Osteocyte (in vitro differentiated cells): ENCODE data around the gene MBD4. TPM values are rescaled to one million over a fixed set of nuclear protein-coding genes. Genes with fewer than 3 reads are reported as not detected.

Experiments used
- DNase-seq: peaks from one replicate; pipeline ENCODE4 v3.0.0; 2021; ENCODE audit warnings: mixed read lengths; ENCODE audit not compliant: unreplicated experiment; ENCODE audit errors: extremely low spot score
- H3K27ac Mint-ChIP-seq: one replicate; pipeline ENCODE4 v1.8.0; 2021; ENCODE audit warnings: mild to moderate bottlenecking, mixed read lengths; ENCODE audit not compliant: unreplicated experiment
- H3K27me3 Mint-ChIP-seq: one replicate; pipeline ENCODE4 v1.8.0; 2021; ENCODE audit warnings: mixed read lengths; ENCODE audit not compliant: unreplicated experiment
- H3K36me3 Mint-ChIP-seq: one replicate; pipeline ENCODE4 v1.8.0; 2021; ENCODE audit warnings: mixed read lengths; ENCODE audit not compliant: unreplicated experiment
- H3K4me1 Mint-ChIP-seq: one replicate; pipeline ENCODE4 v1.8.0; 2021; ENCODE audit warnings: mixed read lengths; ENCODE audit not compliant: unreplicated experiment
- H3K4me3 Mint-ChIP-seq: one replicate; pipeline ENCODE4 v1.8.0; 2021; ENCODE audit warnings: mild to moderate bottlenecking, moderate library complexity, mixed read lengths; ENCODE audit not compliant: unreplicated experiment
- H3K9me3 Mint-ChIP-seq: one replicate; pipeline ENCODE4 v1.8.0; 2021; ENCODE audit warnings: mixed read lengths; ENCODE audit not compliant: unreplicated experiment
- CTCF ChIP-seq: fragments of 200-600 bp; sonication (generic); IDR thresholded peaks from 2 replicates; pipeline ENCODE4 v1.5.0; 2021; ENCODE audit warnings: antibody characterized with exemption, mild to moderate bottlenecking, moderate library complexity
- total RNA-seq: library from RNA; stranded (reverse); gene quantifications from 2 replicates; pipeline ENCODE4 v1.2.1, GENCODE V29; 2021

The MBD4 gene
- total RNA-seq, 1 donor from 2014 or later, result 24.2 TPM

GRCh38 chr3:129460155-129460554 is 20.4 kb upstream of the MBD4 start:
- Mint-ChIP-seq H3K36me3 (peaks cover 20% of the 10 kb centered on the region), H3K4me3 (no peak overlapping the region), H3K27ac (no peak overlapping the region), H3K4me1 (no peaks in the 10 kb centered on the region), H3K27me3 (no peaks in the 10 kb centered on the region), H3K9me3 (no peaks in the 10 kb centered on the region)
- TF ChIP-seq CTCF, result no peak
- no peak for DNase-seq

GRCh38 chr3:129453732-129454131 is 14.0 kb upstream of the MBD4 start:
- H3K4me1 Mint-ChIP-seq, result peaks cover 8% of the 10 kb centered on the region
- no peak overlapping the region for H3K27ac Mint-ChIP-seq
- H3K4me3 Mint-ChIP-seq, result no peak overlapping the region
- H3K36me3 Mint-ChIP-seq, result peaks cover 35% of the 10 kb centered on the region
- H3K27me3 Mint-ChIP-seq, result no peaks in the 10 kb centered on the region
- DNase-seq, result no peak
- H3K9me3 Mint-ChIP-seq, result no peaks in the 10 kb centered on the region
- no peak for TF ChIP-seq CTCF

GRCh38 chr3:129449279-129450115 is 9.7 kb upstream of the MBD4 start:
- H3K27me3 Mint-ChIP-seq, result no peaks in the 10 kb centered on the region
- no peak overlapping the region for H3K4me3 Mint-ChIP-seq
- TF ChIP-seq CTCF, result no peak
- no peak for DNase-seq
- H3K36me3 Mint-ChIP-seq, result peaks cover 22% of the 10 kb centered on the region
- no peaks in the 10 kb centered on the region for H3K9me3 Mint-ChIP-seq
- H3K4me1 Mint-ChIP-seq, result peaks cover 12% of the 10 kb centered on the region
- H3K27ac Mint-ChIP-seq, result no peak overlapping the region

GRCh38 chr3:129448186-129448895 is 8.6 kb upstream of the MBD4 start:
- no peaks in the 10 kb centered on the region for H3K27me3 Mint-ChIP-seq
- H3K4me3 Mint-ChIP-seq, result no peak overlapping the region
- TF ChIP-seq CTCF, result no peak
- DNase-seq, result no peak
- no peak overlapping the region for H3K27ac Mint-ChIP-seq
- H3K36me3 Mint-ChIP-seq, result peaks cover 21% of the 10 kb centered on the region
- H3K9me3 Mint-ChIP-seq, result no peaks in the 10 kb centered on the region
- peaks cover 12% of the 10 kb centered on the region for H3K4me1 Mint-ChIP-seq

GRCh38 chr3:129446926-129447325 is 7.2 kb upstream of the MBD4 start:
- DNase-seq, result no peak
- Mint-ChIP-seq H3K27me3 (no peaks in the 10 kb centered on the region), H3K9me3 (no peaks in the 10 kb centered on the region), H3K36me3 (peaks cover 8% of the 10 kb centered on the region), H3K4me1 (peaks cover 24% of the 10 kb centered on the region), H3K4me3 (no peak overlapping the region), H3K27ac (no peak overlapping the region)
- no peak for TF ChIP-seq CTCF
